Muscle layer of duodenum (tissue), 2 donors: Measurements from ENCODE around the gene CRELD2.

Source experiments
- H3K27ac ChIP-seq: one replicate; pipeline ENCODE4 v1.7.0; 2013; ENCODE audit warnings: mild to moderate bottlenecking, low read length
- H3K27me3 ChIP-seq: one replicate; pipeline ENCODE4 v1.7.0; 2013; ENCODE audit warnings: low read depth, mild to moderate bottlenecking, control low read depth, low read length
- H3K36me3 ChIP-seq, 2 donors: one replicate each; pipeline ENCODE4 v1.7.0; 2013; ENCODE audit warnings: low read length in 2 of 2, control low read depth in 1 of 2, mild to moderate bottlenecking in 1 of 2; ENCODE audit not compliant: insufficient read depth in 2 of 2, control insufficient read depth in 1 of 2
- H3K4me1 ChIP-seq, 2 donors: one replicate each; pipeline ENCODE4 v1.7.0; 2013; ENCODE audit warnings: low read length in 2 of 2, mild to moderate bottlenecking in 2 of 2, control low read depth in 1 of 2, moderate library complexity in 1 of 2; ENCODE audit not compliant: insufficient read depth in 2 of 2, control insufficient read depth in 1 of 2
- H3K4me3 ChIP-seq, 2 donors: one replicate each; pipeline ENCODE4 v1.7.0; 2013; ENCODE audit warnings: low read length in 2 of 2, low read depth in 1 of 2, mild to moderate bottlenecking in 1 of 2
- H3K9me3 ChIP-seq, 2 donors: one replicate each; pipeline ENCODE4 v1.7.0; 2013; ENCODE audit warnings: low read length in 2 of 2, control low read depth in 1 of 2, mild to moderate bottlenecking in 1 of 2; ENCODE audit not compliant: control insufficient read depth in 1 of 2
- donor health status: healthy.

The CRELD2 gene

DNA sequence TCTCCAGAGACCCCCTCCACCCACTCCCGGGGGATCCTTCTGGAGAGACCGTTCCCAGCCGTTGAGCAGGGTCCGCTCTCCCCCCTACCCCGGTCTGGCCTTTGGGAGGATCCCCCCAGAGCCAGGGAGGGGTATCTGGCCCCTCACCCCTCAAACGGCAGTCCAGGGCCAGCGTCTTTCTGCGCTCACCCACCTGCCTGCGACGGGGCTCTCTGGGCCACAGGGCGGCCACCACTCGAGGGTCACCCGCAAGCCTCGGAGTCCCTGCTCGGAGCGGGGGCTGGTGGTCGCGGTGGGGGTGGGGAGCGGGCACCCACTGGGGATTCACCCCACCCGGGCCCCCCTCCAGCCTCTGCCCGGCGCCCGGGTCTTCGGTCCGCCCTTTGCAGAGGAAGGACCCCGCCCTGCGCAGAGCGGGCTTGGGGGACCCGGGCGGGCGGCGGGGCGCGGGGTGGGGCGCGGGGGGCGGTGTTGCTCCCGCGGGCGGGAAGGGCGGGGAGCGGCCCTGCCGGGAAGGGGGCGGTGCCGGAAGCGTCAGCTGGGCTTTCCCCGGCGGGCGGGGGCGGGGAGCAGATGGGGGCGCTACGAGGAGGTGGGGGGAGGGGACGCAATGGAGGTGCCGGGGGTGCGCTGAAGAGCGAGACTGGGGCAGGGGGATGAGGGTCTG lies 16.6 kb downstream of the CRELD2 start:
- peak overlapping the region; percentile 67 for H3K27ac ChIP-seq
- H3K9me3 ChIP-seq = no peaks in the 10 kb centered on the region
- H3K4me3 ChIP-seq = peak overlapping the region in 1 of 2 donors; percentile 53
- H3K36me3 ChIP-seq = no peaks in the 10 kb centered on the region
- H3K27me3 ChIP-seq = no peaks in the 10 kb centered on the region
- peaks cover 0 to 27% of the 10 kb centered on the region in 2 donors for H3K4me1 ChIP-seq

- H3K27me3 ChIP-seq = no peaks in the 10 kb centered on the region
- H3K27ac ChIP-seq = no peak overlapping the region
- no peak overlapping the region for H3K4me3 ChIP-seq
- peaks cover 0 to 27% of the 10 kb centered on the region in 2 donors for H3K4me1 ChIP-seq
- no peaks in the 10 kb centered on the region for H3K36me3 ChIP-seq
- H3K9me3 ChIP-seq = no peaks in the 10 kb centered on the region
These were observed 17.1 kb downstream of the CRELD2 start for GRCh38 chr22:49935561-49935960.

- Histone ChIP-seq H3K4me3 (peak overlapping the region in 1 of 2 donors; percentile 50), H3K36me3 (no peaks in the 10 kb centered on the region), H3K27ac (peak overlapping the region; percentile 67), H3K27me3 (no peaks in the 10 kb centered on the region), H3K4me1 (peaks cover 0 to 27% of the 10 kb centered on the region in 2 donors), H3K9me3 (no peaks in the 10 kb centered on the region)
These were observed 17.9 kb downstream of the CRELD2 start for GRCh38 chr22:49936018-49936972.

DNA sequence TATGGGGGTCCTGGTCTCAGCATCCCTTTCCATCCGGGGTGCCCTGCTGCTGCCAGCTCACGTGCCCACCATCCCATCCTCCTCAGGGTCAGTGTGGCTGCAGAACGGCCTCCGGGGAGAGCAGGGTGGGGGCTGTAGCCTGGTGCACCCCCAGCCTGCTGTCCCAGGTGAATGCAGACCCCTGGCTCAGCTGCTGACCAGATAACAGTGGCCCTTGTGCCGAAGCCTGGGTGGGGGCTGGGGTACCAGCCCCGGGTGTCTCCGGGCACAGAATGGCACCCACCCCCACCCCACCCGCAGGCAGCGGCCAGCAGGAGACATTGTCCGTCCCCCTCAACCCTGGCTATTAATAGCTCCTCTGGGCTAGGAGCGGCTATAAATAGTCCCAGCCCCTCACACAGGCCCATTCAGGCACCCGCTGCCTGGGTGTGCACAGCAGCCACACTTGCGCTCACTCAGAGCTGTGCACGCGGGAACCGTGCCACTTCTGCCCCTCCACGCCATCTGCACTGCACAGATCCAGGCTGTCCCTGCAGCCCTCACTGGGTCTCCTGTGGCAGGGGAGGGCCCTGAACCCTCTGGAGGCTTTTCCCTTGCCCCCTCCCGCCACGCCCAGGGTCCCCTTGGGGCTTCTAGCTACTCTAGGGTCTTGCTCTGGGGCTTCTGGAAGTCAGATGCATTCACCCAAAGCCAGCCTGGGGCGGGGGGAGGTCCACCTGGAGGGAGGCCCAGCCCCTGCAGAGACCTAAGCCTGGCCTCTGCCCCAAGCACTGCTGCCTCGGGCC lies 18.7 kb downstream of the CRELD2 start:
- H3K27ac ChIP-seq = peak overlapping the region; percentile 67
- H3K36me3 ChIP-seq = no peaks in the 10 kb centered on the region
- H3K27me3 ChIP-seq = no peaks in the 10 kb centered on the region
- peak overlapping the region in 1 of 2 donors; percentile 50 for H3K4me3 ChIP-seq
- peaks cover 0 to 27% of the 10 kb centered on the region in 2 donors for H3K4me1 ChIP-seq
- H3K9me3 ChIP-seq = no peaks in the 10 kb centered on the region

DNA sequence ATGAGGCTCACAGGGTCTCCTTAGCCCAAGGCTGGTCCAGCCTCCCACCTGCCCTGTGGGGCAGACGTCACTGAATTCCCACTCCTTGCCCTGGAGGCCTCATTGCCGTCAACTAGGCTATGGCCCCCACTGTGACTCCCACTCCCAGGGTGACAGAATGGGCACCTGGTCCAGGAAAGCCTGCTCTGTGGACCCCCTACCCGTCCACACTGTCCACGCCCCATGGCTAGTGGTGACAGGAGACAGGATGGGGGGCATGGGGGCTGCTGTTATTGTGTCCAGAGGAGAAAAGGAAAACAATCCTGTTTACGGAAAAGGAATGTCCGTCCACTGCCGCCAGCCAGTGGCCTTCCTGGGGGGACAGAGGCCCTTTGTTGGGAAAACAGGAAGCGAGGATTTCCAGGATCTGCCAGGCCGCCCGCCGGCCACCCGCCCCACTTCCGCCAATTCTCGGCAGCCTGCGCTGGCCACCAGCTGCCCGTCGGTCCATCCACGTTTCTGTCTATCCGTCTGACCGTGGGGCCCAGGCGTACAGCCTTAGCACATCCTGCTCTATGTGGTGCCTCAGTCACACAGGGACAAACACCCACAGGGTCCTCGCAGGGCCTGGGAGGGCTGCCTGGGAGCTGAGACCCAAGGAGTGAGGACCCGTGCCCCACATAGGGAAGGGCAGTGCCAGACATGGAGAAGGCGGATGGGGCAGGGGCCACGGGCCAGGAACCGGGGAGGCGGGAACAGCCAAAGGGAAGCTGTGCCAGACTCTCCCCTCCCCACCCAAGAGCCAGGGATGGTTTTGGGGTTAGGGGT lies 19.5 kb downstream of the CRELD2 start:
- Histone ChIP-seq H3K36me3 (no peaks in the 10 kb centered on the region), H3K27me3 (no peaks in the 10 kb centered on the region), H3K4me3 (peak overlapping the region in 1 of 2 donors; percentile 50), H3K27ac (peak overlapping the region; percentile 43), H3K9me3 (no peaks in the 10 kb centered on the region), H3K4me1 (peaks cover 0 to 27% of the 10 kb centered on the region in 2 donors)

GRCh38 chr22:49938565-49939136 lies 20.2 kb downstream of the CRELD2 start:
- no peaks in the 10 kb centered on the region for H3K27me3 ChIP-seq
- no peak overlapping the region for H3K4me3 ChIP-seq
- no peaks in the 10 kb centered on the region for H3K36me3 ChIP-seq
- H3K4me1 ChIP-seq = peaks cover 0 to 21% of the 10 kb centered on the region in 2 donors
- H3K27ac ChIP-seq = no peak overlapping the region
- no peaks in the 10 kb centered on the region for H3K9me3 ChIP-seq

DNA sequence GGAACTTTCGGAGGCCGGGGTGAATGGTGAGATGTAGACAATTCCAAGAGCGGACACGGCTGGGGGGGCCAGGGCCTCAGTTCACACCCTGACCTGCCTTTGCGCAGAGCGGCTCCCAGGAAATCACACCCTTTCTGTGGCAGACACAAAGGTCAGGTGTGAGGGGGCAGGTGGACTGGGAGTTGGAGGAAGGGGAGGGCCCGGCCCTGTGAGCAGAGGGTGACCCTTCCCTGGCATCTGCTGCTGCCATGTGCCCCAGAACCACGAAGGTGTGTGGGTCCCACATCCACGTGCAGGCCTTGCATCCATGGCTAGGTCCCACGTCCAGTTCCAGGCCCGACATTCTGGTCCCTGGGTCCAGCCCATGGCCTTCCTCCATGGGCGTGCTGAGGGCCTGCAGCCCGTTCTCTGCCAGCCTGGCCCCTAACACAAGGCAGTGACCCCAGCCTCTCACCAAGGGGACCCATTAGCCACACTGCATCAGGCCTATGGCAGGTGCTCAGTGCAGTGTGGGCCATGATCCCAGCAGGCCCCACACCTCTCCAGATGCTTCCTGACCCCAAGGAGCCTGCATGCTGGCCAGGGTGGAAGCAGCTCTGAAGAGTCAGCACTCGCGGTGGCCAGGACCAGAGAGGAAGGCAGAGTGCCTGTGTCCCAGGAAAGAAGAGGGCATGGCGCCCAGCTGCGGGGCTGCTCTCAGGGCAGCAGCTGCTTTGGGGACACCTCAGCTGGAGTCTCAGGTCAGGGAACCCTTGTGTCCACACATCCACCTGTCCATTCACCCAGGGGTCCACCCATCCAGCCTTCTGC lies 23.3 kb downstream of the CRELD2 start:
- no peak overlapping the region for H3K4me3 ChIP-seq
- H3K4me1 ChIP-seq = peaks cover 0 to 10% of the 10 kb centered on the region in 2 donors
- H3K27ac ChIP-seq = no peak overlapping the region
- H3K9me3 ChIP-seq = no peaks in the 10 kb centered on the region
- H3K27me3 ChIP-seq = no peaks in the 10 kb centered on the region
- no peaks in the 10 kb centered on the region for H3K36me3 ChIP-seq

DNA sequence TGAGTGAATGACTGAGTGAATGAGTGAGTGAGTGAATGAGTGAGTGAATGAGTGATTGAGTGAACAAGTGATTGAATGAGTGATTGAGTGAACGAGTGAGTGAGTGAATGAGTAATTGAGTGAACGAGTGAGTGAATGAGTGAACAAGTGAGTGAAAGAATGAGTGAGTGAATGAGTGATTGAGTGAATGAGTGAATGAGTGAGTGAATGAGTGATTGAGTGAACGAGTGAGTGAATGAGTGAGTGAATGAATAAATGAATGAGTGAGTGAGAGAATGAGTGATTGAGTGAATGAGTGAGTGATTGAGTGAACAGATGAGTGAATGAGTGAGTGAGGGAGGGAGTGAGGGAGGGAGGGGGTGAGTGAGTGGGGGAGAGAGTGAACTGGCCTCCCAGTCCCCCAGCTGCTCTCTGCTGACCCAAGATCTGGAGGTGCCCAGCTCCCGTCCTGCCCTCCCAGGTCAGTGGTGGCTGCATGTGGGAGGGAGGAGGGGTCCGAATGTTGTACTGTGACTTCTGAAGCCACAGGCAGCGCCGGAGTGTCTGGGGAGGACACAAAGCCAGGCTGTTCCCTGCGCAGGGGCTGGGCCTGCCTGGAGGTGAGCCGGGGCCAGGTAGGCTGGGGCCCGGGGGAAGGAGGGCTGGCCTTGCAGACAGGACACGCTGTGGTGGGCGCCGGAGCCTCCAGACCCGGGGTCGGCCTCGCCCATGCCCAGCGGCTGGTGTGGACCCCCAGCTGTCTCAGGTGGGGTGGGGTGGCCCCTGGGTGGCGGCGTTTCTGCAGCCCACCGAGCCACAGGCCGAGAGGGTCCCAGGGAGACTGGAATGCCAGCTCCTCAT lies 24.4 kb downstream of the CRELD2 start:
- no peak overlapping the region for H3K4me3 ChIP-seq
- H3K27me3 ChIP-seq = no peaks in the 10 kb centered on the region
- no peak overlapping the region for H3K27ac ChIP-seq
- no peaks in the 10 kb centered on the region for H3K4me1 ChIP-seq
- no peaks in the 10 kb centered on the region for H3K36me3 ChIP-seq
- no peaks in the 10 kb centered on the region for H3K9me3 ChIP-seq

DNA sequence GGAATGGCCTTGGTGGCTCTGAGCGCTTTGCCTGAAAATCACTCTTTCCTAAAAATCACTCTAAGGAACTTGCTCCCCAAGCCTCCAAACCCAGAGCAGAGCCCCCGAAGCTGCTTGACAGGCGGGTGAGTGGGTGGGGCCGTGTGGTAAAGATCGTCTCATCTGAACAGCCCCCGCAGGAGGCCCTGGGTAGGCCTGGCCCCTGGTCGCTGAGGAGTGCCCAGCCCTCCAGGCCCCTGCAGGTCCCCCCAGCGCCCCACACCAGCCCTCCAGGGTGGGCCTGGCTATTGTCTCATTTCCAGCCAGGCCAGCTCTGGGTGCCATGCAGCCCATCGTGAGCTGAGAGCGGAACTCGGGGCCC lies 25.0 kb downstream of the CRELD2 start:
- Histone ChIP-seq H3K4me3 (no peak overlapping the region), H3K36me3 (no peaks in the 10 kb centered on the region), H3K9me3 (no peaks in the 10 kb centered on the region), H3K27ac (no peak overlapping the region), H3K4me1 (no peaks in the 10 kb centered on the region), H3K27me3 (no peaks in the 10 kb centered on the region)
